Trophoblast cell (in vitro differentiated cells and primary cell): Measurements from ENCODE around the gene OR4D10.

Source experiments
- DNase-seq, 2 donors: peaks; one replicate each; pipeline ENCODE4 v3.0.0-alpha.2; 2016
- H2AFZ ChIP-seq: 2 replicates; pipeline ENCODE4 v1.6.1; 2013; ENCODE audit warnings: low read length, moderate library complexity, mild to moderate bottlenecking; ENCODE audit not compliant: insufficient read depth, poor library complexity
- H2AK5ac ChIP-seq: 2 replicates; pipeline ENCODE4 v1.6.1; 2013; ENCODE audit warnings: mild to moderate bottlenecking, low read length
- H2BK120ac ChIP-seq: 2 replicates; pipeline ENCODE4 v1.6.1; 2013; ENCODE audit warnings: low read length, mild to moderate bottlenecking, moderate library complexity; ENCODE audit not compliant: insufficient read depth, poor library complexity
- H2BK12ac ChIP-seq: 2 replicates; pipeline ENCODE4 v1.6.1; 2013; ENCODE audit warnings: mild to moderate bottlenecking, low read length, moderate library complexity
- H2BK5ac ChIP-seq: 2 replicates; pipeline ENCODE4 v1.6.1; 2013; ENCODE audit warnings: low read length, low read depth, moderate library complexity, mild to moderate bottlenecking; ENCODE audit not compliant: poor library complexity
- H3K14ac ChIP-seq: 2 replicates; pipeline ENCODE4 v1.6.1; 2013; ENCODE audit warnings: mild to moderate bottlenecking, low read length
- H3K18ac ChIP-seq: 2 replicates; pipeline ENCODE4 v1.6.1; 2013; ENCODE audit warnings: mild to moderate bottlenecking, low read length
- H3K23ac ChIP-seq: 2 replicates; pipeline ENCODE4 v1.6.1; 2013; ENCODE audit warnings: low read length
- H3K27ac ChIP-seq: 2 replicates; pipeline ENCODE4 v1.5.1; 2013; ENCODE audit warnings: low read depth, mild to moderate bottlenecking, inconsistent platforms, low read length, moderate library complexity
- H3K27me3 ChIP-seq: 2 replicates; pipeline ENCODE4 v1.6.1; 2013; ENCODE audit warnings: inconsistent platforms, mild to moderate bottlenecking, low read length, moderate library complexity; ENCODE audit not compliant: insufficient read depth
- H3K36me3 ChIP-seq, 2 experiments: 1 replicate in 1 of 2; 2 replicates in 1 of 2; pipeline ENCODE4 v1.6.1; 2013; ENCODE audit warnings: low read length in 2 of 2, mild to moderate bottlenecking in 2 of 2, moderate library complexity in 1 of 2; ENCODE audit not compliant: insufficient read depth in 2 of 2, control insufficient read depth in 1 of 2
- H3K4ac ChIP-seq: 2 replicates; pipeline ENCODE4 v1.6.1; 2013; ENCODE audit warnings: low read depth, mild to moderate bottlenecking, low read length, moderate library complexity
- H3K4me1 ChIP-seq, 2 experiments: 1 replicate in 1 of 2; 2 replicates in 1 of 2; pipeline ENCODE4 v1.6.1; 2013; ENCODE audit warnings: low read length in 2 of 2, mild to moderate bottlenecking in 2 of 2, moderate library complexity in 1 of 2; ENCODE audit not compliant: insufficient read depth in 2 of 2, control insufficient read depth in 1 of 2
- H3K4me2 ChIP-seq: 2 replicates; pipeline ENCODE4 v1.6.1; 2013; ENCODE audit warnings: inconsistent platforms, mild to moderate bottlenecking, low read length, moderate library complexity
- H3K4me3 ChIP-seq: 2 replicates; pipeline ENCODE4 v1.5.1; 2013; ENCODE audit warnings: mild to moderate bottlenecking, low read depth, low read length, inconsistent platforms
- H3K79me1 ChIP-seq: one replicate; pipeline ENCODE4 v1.6.1; 2013; ENCODE audit warnings: low read length
- H3K79me2 ChIP-seq: 2 replicates; pipeline ENCODE4 v1.6.1; 2013; ENCODE audit warnings: low read length, mild to moderate bottlenecking; ENCODE audit not compliant: control insufficient read depth, insufficient read depth, poor library complexity
- H3K9ac ChIP-seq: 2 replicates; pipeline ENCODE4 v1.6.1; 2013; ENCODE audit warnings: mild to moderate bottlenecking, low read length
- H3K9me3 ChIP-seq: 2 replicates; pipeline ENCODE4 v1.6.1; 2013; ENCODE audit warnings: low read depth, mild to moderate bottlenecking, control low read depth, inconsistent platforms, low read length; ENCODE audit not compliant: insufficient read depth
- H4K12ac ChIP-seq: 2 replicates; pipeline ENCODE4 v1.6.1; 2013; ENCODE audit warnings: low read depth, mild to moderate bottlenecking, low read length, moderate library complexity
- H4K8ac ChIP-seq: 2 replicates; pipeline ENCODE4 v1.6.1; 2013; ENCODE audit warnings: low read depth, mild to moderate bottlenecking, low read length, moderate library complexity
- H4K91ac ChIP-seq: one replicate; pipeline ENCODE4 v1.6.1; 2013; ENCODE audit warnings: low read depth, mild to moderate bottlenecking, low read length, moderate library complexity
- WGBS: extraction: QIAGEN DNeasy Blood & Tissue Kit; methylation state at CpG from one replicate; pipeline ENCODE4 v1.1.7; 2013; ENCODE audit warnings: missing lambda C conversion rate; ENCODE audit not compliant: insufficient read length, insufficient coverage; ENCODE audit errors: extremely low coverage; 5-methylcytosine and 5-hydroxymethylcytosine counted together

Gene OR4D10

GRCh38 chr11:59427068-59427382, 46.1 kb upstream of the OR4D10 start:
- Histone ChIP-seq H4K8ac (no peak overlapping the region), H2BK120ac (no peak overlapping the region), H3K18ac (no peak overlapping the region), H3K4me2 (no peak overlapping the region), H3K4me1 (peaks cover 2 to 13% of the 10 kb centered on the region in 2 experiments), H3K79me1 (no peaks in the 10 kb centered on the region), H4K91ac (no peak overlapping the region), H2AFZ (no peak overlapping the region), H4K12ac (no peak overlapping the region), H3K9me3 (no peaks in the 10 kb centered on the region), H3K14ac (no peak overlapping the region), H3K4me3 (no peak overlapping the region), H2AK5ac (no peak overlapping the region), H2BK12ac (no peak overlapping the region), H3K27ac (no peak overlapping the region), H3K4ac (no peak overlapping the region), H3K27me3 (no peaks in the 10 kb centered on the region), H2BK5ac (no peak overlapping the region), H3K23ac (no peak overlapping the region), H3K79me2 (no peaks in the 10 kb centered on the region), H3K9ac (no peak overlapping the region), H3K36me3 (no peaks in the 10 kb centered on the region)
- no peak for DNase-seq

- Histone ChIP-seq H4K91ac (no peak overlapping the region), H2BK5ac (no peak overlapping the region), H4K8ac (no peak overlapping the region), H2AK5ac (no peak overlapping the region), H3K79me2 (no peaks in the 10 kb centered on the region), H3K4ac (no peak overlapping the region), H3K9ac (no peak overlapping the region), H2AFZ (no peak overlapping the region), H3K18ac (no peak overlapping the region), H3K4me1 (peaks cover 2 to 3% of the 10 kb centered on the region in 2 experiments), H3K23ac (no peak overlapping the region), H3K36me3 (no peaks in the 10 kb centered on the region), H3K27ac (no peak overlapping the region), H3K9me3 (no peaks in the 10 kb centered on the region), H3K27me3 (no peaks in the 10 kb centered on the region), H2BK12ac (no peak overlapping the region), H3K79me1 (no peaks in the 10 kb centered on the region), H3K14ac (no peak overlapping the region), H2BK120ac (no peak overlapping the region), H3K4me2 (no peak overlapping the region), H4K12ac (no peak overlapping the region), H3K4me3 (no peak overlapping the region)
- DNase-seq, result peak; percentile 42 to 90
- no CpG with 5 or more reads among the region's 4 CpGs for WGBS
Measured at GRCh38 chr11:59429924-59430516, 43.1 kb upstream of the OR4D10 start.

DNA sequence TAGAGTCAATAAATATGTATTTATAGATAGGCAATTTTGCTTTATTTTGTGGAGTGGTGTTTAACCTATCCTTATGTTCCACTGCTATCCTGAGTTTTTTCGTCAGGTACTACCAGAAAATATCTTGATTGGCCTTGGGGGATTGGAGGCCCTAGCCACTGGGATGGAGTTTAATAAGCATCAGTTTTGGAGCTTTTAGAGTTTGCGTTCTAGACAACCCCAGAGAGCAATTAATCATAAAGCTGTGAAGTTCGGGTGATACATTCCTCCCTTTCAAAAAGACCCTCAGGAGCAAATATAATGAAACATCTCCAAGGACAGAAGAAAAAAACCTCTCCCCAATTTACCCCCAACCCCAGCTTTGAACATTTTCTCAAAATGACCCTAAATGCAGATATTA, 36.9 kb upstream of the OR4D10 start, which contains the start of gene OR5A1:
Gene OR5A1, plus strand, starts transcription at position 301 of the 400 bp plus-strand sequence. CDS start 6,700 bp downstream, outside the sequence.
- no peak within 1 kb of the TSS for H3K27ac ChIP-seq
- WGBS, result no CpG with 5 or more reads among the region's 3 CpGs
- no peak within 1 kb of the TSS for H2BK12ac ChIP-seq
- no peak for DNase-seq
- no peak within 1 kb of the TSS for H2BK120ac ChIP-seq
- no peak within 1 kb of the TSS for H3K23ac ChIP-seq
- H3K79me2 ChIP-seq, result no peaks in the 10 kb centered on the region
- no peak within 1 kb of the TSS for H4K8ac ChIP-seq
- H3K27me3 ChIP-seq, result no peaks in the 10 kb centered on the region
- H3K18ac ChIP-seq, result no peak within 1 kb of the TSS
- H4K12ac ChIP-seq, result no peak within 1 kb of the TSS
- H2AFZ ChIP-seq, result no peak within 1 kb of the TSS
- no peaks in the 10 kb centered on the region for H3K9me3 ChIP-seq
- H2AK5ac ChIP-seq, result no peak within 1 kb of the TSS
- no peaks in the 10 kb centered on the region for H3K79me1 ChIP-seq
- H3K4me3 ChIP-seq, result no peak within 1 kb of the TSS
- H3K4me2 ChIP-seq, result no peak within 1 kb of the TSS
- no peak within 1 kb of the TSS for H3K4ac ChIP-seq
- no peak within 1 kb of the TSS for H3K9ac ChIP-seq
- no peak within 1 kb of the TSS for H4K91ac ChIP-seq
- no peaks in the 10 kb centered on the region for H3K4me1 ChIP-seq
- H3K14ac ChIP-seq, result no peak within 1 kb of the TSS
- H2BK5ac ChIP-seq, result no peak within 1 kb of the TSS
- no peaks in the 10 kb centered on the region for H3K36me3 ChIP-seq

DNA sequence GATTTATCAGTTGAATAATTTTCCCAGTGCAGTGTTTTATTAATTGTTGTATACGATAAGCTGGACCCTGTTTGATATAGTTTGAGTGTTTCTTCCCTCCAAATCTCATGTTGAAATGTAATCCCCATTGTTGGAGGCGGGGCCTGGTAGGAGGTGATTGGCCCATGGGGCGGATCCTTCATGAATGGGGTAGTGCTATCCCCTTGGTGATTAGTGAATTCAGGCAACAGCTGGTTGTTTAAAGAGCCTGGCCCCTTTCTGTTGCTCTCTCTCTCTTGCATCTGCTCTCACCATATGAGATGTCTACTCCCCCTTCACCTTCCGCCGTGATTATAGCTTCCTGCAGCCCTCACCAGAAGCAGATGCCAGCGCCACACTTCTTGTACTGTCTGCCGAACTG, 35.3 kb upstream of the OR4D10 start:
- Histone ChIP-seq H3K27me3 (no peaks in the 10 kb centered on the region), H4K8ac (no peak overlapping the region), H3K4me1 (no peaks in the 10 kb centered on the region), H2AK5ac (no peak overlapping the region), H3K18ac (no peak overlapping the region), H3K9me3 (no peaks in the 10 kb centered on the region), H4K12ac (no peak overlapping the region), H2BK120ac (no peak overlapping the region), H4K91ac (no peak overlapping the region), H3K4me3 (no peak overlapping the region), H3K36me3 (no peaks in the 10 kb centered on the region), H2BK12ac (no peak overlapping the region), H3K23ac (no peak overlapping the region), H3K79me1 (no peaks in the 10 kb centered on the region), H3K79me2 (no peaks in the 10 kb centered on the region), H3K4me2 (no peak overlapping the region), H2AFZ (no peak overlapping the region), H3K14ac (no peak overlapping the region), H3K4ac (no peak overlapping the region), H3K9ac (no peak overlapping the region), H2BK5ac (no peak overlapping the region), H3K27ac (no peak overlapping the region)
- no CpG with 5 or more reads among the region's 7 CpGs for WGBS
- no peak for DNase-seq
